Measurements from ENCODE around the gene BIN1. TPM values are rescaled to one million over a fixed set of nuclear protein-coding genes. Genes with fewer than 3 reads are reported as not detected.

BIN1 gene
- total RNA-seq, 1 experiment from 2014 or later, result 34.1 TPM

DNA sequence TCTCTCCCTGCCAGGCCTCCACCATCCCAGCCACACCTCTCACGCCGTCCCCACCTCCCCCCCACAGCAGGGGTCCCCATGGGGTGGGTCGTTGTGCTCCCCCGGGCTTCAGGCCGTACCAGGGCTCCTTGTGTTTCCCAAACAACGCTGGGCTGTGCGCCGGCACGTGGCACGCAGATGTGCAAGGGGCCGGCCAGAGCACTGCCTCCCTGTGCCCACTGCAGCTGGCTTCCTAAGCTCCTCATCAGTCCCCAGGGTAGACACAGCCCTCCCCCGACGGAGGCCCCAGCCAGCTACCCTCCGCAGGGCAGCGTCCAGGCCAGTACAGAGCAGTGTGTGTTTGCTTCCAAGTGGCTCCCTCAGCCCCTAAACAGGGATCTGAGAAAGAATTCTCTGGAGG, 34.0 kb downstream of the BIN1 start:
- H3K9me3 ChIP-seq (ENCODE audit: low read depth, low read length, poor library complexity, severe bottlenecking), result no peaks in the 10 kb centered on the region
- H3K27me3 ChIP-seq (replicated peaks; ENCODE audit: insufficient read depth, low read depth, low read length, poor library complexity), result no peaks in the 10 kb centered on the region
- no peak for DNase-seq (ENCODE audit: low spot score)
- BruUV-seq (replicated peaks), result no TSS peak
- no peaks in the 10 kb centered on the region for H3K4me1 ChIP-seq (ENCODE audit: insufficient read depth, low read length, poor library complexity, severe bottlenecking)
- H3K27ac ChIP-seq (ENCODE audit: low read depth, low read length, poor library complexity, severe bottlenecking), result no peak overlapping the region
- H3K36me3 ChIP-seq (ENCODE audit: insufficient read depth, low read length, poor library complexity, severe bottlenecking), result no peaks in the 10 kb centered on the region
- intact Hi-C loops (cut with micrococcal nuclease; ENCODE audit: unreplicated experiment), result no loop called here
- H3K4me3 ChIP-seq (ENCODE audit: low read depth, low read length, poor library complexity, severe bottlenecking), result no peak overlapping the region
- no peak for TF ChIP-seq EZH2 (IDR thresholded peaks at IDR 0.05; ENCODE audit: borderline replicate concordance, low read depth, low read length, poor library complexity, severe bottlenecking)
- TF ChIP-seq CTCF (conservative IDR thresholded peaks at IDR 0.05; ENCODE audit: low read depth, low read length), result no peak
- ChIA-PET CTCF (no interaction called here), POLR2A (ENCODE audit: low non-redundant PET) (no interaction called here)

GRCh38 chr2:127072396-127072795, 34.6 kb downstream of the BIN1 start:
- BruUV-seq (replicated peaks), result no TSS peak
- ChIA-PET CTCF (no interaction called here), POLR2A (ENCODE audit: low non-redundant PET) (no interaction called here)
- TF ChIP-seq CTCF (conservative IDR thresholded peaks at IDR 0.05; ENCODE audit: low read depth, low read length) (no peak; the same call in 1 of the 2 replicates), EZH2 (IDR thresholded peaks at IDR 0.05; ENCODE audit: borderline replicate concordance, low read depth, low read length, poor library complexity, severe bottlenecking) (no peak)
- intact Hi-C loops (cut with micrococcal nuclease; ENCODE audit: unreplicated experiment), result no loop called here
- Histone ChIP-seq H3K27me3 (replicated peaks; ENCODE audit: insufficient read depth, low read depth, low read length, poor library complexity) (no peaks in the 10 kb centered on the region), H3K36me3 (ENCODE audit: insufficient read depth, low read length, poor library complexity, severe bottlenecking) (no peaks in the 10 kb centered on the region), H3K27ac (ENCODE audit: low read depth, low read length, poor library complexity, severe bottlenecking) (no peak overlapping the region), H3K4me1 (ENCODE audit: insufficient read depth, low read length, poor library complexity, severe bottlenecking) (no peaks in the 10 kb centered on the region), H3K4me3 (ENCODE audit: low read depth, low read length, poor library complexity, severe bottlenecking) (no peak overlapping the region), H3K9me3 (ENCODE audit: low read depth, low read length, poor library complexity, severe bottlenecking) (no peaks in the 10 kb centered on the region)
- DNase-seq (ENCODE audit: low spot score), result no peak

DNA sequence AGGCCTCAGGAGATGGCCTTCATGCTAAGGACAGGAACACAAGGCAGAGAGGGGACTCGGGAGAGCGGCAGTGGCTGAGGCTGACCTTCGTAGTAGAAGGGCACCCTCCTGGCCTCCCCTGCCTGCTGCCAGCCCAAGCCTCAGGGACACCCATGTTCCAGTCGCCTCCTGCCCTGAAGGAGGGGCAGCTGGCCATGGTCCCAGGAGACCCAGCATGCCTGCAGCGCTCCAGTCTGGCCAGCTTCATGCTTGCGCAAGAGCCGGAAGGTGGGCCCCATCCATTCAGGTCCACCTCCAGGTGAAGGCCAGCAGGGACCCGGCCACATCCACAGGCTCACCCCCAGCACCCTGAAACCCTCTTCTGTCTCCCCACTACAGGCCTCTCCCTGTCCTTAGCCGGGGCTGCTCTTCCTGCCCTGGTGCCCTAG, 35.0 kb downstream of the BIN1 start:
- H3K36me3 ChIP-seq (ENCODE audit: insufficient read depth, low read length, poor library complexity, severe bottlenecking), result no peaks in the 10 kb centered on the region
- H3K27ac ChIP-seq (ENCODE audit: low read depth, low read length, poor library complexity, severe bottlenecking), result no peak overlapping the region
- no peaks in the 10 kb centered on the region for H3K9me3 ChIP-seq (ENCODE audit: low read depth, low read length, poor library complexity, severe bottlenecking)
- H3K4me1 ChIP-seq (ENCODE audit: insufficient read depth, low read length, poor library complexity, severe bottlenecking), result no peaks in the 10 kb centered on the region
- intact Hi-C loops (cut with micrococcal nuclease; ENCODE audit: unreplicated experiment), result no loop called here
- ChIA-PET POLR2A (ENCODE audit: low non-redundant PET) (no interaction called here), CTCF (no interaction called here)
- no peak for DNase-seq (ENCODE audit: low spot score)
- TF ChIP-seq EZH2 (IDR thresholded peaks at IDR 0.05; ENCODE audit: borderline replicate concordance, low read depth, low read length, poor library complexity, severe bottlenecking) (no peak), CTCF (conservative IDR thresholded peaks at IDR 0.05; ENCODE audit: low read depth, low read length) (no peak)
- BruUV-seq (replicated peaks), result no TSS peak
- H3K4me3 ChIP-seq (ENCODE audit: low read depth, low read length, poor library complexity, severe bottlenecking), result no peak overlapping the region
- H3K27me3 ChIP-seq (replicated peaks; ENCODE audit: insufficient read depth, low read depth, low read length, poor library complexity), result no peaks in the 10 kb centered on the region

Data from A673 (cell line).